GM18526 (cell line): Measurements from ENCODE around the gene FAM8A1.

Experiments
- POLR2A ChIP-seq: IDR thresholded peaks from 3 replicates; pipeline ENCODE4 v1.6.1; 2011; ENCODE audit not compliant: insufficient read length; ENCODE audit errors: extremely low read depth

The FAM8A1 gene

DNA sequence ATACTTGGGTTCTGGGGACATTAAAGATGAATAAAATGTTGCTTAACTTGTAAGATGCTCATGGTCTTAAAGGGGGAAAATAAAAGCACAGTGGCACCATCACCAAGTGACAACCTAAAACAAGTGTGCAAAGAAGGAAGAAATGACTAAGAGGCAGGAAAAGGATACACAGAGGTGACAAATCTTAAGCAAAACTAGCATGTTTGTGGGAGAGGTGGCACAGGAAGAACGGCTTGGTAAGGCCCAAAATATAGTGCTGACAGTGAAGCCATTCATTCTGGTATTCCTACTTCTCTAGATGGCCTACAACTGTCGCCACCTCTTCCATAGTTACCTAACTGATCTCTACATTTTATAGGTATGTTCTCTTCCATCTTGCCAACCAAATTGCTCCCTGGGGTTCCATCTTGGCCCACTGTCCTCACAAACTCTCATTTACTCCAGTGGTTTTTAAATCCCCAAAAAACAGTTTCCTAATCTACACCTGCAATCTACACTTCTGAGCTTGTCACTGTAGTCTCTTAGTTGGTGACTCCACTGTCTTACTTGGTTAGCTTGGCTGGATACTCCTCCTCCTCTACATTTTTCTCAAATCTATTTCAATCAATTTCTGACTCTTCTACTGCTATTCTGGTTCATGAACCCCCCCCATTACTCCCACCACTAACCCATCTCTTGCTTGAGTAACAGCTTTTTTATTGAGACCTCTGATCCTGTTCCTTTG lies 33.5 kb downstream of the FAM8A1 start:
- no peak for TF ChIP-seq POLR2A

DNA sequence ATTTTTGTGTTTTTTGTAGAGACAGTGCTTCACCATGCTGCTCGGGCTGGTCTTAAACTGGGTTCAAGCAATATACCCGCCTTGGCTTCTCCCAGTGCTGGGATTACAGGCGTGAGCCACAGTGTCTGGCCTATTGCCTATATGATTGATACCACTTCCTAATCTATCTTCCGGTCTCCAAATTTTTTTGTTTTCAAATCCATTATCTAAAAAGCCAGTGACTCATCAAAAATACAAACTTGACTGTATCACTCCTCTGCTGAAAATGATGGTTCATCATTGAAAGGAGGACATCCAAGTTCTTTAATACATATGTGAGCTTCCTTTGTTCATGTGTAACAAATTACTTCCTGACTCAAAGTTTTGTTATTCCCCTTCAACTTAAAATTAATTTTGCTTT lies 35.5 kb downstream of the FAM8A1 start:
- TF ChIP-seq POLR2A = no peak

DNA sequence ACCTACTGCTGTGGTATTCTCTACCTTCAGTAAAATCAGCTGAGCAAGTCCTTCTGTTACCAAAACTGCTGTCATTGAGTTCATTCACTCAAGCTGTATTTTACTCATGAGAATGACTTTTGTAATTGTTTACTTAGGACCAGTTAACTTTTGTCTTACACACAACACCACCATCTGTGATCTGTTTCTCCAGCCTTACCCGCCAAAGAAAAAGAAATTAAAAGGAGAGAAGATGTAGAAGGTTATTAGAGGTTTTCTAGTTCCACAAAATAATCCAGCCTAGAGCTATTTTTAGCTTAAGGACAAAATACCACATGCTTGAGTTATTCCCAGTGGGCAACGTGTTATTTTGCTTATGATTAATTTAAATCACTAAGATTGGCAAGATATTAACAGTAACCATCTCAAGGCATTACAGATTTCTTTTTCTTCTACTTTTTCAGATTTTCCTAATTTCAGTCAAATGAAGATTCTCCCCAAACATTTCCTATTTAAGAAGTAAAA lies 38.2 kb downstream of the FAM8A1 start:
- no peak for TF ChIP-seq POLR2A

DNA sequence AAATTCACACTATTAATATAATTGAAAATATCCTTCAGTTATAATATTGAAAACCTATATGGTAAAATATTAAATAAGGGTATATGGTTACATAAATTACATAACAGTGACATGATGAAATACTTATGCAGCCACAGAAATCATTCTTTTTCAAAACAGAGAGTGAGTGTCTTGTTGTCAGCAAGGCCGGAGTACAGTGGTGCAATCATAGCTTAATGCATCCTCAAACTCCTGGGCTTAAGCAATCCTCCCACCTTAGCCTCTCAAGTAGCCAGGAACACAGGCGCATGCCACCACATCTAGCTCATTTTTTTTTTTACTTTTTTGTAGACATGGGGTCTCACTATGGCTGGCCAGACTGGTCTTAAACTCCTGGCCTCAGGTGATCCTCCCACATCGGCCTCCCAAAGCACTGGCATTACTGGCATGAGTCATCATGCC lies 40.4 kb downstream of the FAM8A1 start:
- no peak for TF ChIP-seq POLR2A

DNA sequence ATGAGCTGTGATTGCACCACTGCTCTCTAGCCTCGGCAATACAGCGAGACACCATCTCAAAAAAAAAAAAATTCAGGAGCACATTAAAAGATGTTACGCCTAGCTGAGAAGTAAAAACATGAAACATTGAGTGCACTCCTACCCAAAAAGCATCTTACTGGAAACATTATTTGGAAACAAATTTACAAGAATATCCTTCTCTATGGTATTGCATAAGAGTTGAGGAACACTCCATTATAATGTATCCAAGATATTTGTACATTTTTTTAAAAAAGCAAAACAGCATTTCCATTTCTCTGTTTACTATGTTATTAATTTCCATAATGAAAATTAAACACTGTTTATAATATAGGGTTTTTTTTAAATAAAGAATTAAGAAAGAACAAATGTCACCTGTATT lies 48.6 kb downstream of the FAM8A1 start:
- TF ChIP-seq POLR2A = no peak

DNA sequence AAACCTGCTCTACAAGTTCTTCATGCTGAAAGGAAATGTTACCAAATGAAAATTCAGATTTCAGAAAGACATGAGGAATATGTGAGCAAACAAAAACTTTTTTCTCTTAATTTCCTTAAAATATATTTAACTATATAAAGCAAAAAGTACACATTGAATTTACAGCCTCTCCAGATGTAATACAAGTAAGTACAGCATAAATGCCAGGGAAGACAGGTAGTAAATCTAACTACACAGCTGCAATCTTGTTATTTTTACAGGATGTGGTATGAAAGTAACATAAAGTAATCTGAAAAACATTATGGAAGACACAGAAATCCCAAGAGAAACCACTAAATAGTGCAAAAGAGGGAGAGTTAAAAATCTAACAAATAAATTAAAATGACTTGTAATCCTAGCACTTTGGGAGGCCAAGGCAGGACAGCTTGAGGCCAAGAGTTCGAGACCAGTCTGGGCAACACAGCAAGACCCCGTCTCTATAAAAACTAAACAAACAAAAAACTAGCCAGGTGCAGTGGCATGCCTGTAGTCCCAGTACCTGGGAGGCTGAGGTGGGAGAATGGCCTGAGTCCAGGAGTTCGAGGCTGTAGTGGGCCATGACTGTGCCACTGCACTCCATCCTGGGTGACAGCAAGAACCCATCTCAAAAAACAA lies 50.7 kb downstream of the FAM8A1 start:
- no peak for TF ChIP-seq POLR2A

DNA sequence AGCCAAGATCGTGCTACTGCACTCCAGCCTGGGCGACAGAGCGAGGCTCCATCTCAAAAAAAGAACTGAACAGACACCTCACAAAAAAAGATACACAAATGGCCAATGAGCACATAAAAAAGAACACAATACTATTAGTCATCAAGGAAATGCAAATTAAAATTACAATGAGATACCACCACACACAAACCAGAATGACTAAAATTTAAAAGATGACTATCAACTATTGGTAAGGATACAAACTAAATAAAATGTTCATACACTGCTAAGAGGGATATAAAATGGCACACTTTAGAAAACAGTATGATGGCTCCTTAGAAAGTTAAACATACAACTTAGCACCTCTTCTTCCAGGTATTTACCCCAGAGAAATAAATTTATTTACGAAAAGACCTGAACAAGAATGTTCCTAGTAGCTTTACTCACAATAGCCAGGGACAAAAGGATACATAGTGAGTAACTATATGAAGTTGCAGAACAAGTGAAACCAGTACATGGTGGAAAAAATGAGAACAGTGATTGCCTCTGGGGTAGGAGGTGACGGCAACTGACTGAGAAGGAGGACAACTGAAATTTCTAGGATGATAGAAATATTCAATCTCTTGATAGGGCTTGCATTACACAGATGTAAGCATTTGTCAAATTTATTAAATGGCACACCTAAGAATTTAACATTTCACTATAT lies 53.2 kb downstream of the FAM8A1 start:
- TF ChIP-seq POLR2A = no peak

DNA sequence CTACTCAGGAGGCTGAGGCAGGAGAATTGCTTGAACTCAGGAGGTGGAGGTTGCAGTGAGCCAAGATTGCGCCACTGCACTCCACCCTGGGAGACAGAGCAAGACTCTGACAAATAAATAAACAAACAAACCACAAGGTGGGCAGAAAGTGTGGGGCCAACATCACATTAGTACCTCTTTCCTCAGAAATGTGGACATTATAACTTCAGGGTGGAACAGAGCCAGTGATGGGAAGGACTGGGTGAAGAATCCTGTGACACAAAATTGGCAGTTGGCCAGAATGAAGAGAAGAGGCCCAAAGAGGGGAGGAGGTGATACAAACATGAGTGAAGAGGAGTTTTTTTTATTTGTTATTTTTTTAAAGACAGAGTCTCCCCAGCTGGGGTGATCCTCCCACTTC lies 56.0 kb downstream of the FAM8A1 start:
- TF ChIP-seq POLR2A = no peak

DNA sequence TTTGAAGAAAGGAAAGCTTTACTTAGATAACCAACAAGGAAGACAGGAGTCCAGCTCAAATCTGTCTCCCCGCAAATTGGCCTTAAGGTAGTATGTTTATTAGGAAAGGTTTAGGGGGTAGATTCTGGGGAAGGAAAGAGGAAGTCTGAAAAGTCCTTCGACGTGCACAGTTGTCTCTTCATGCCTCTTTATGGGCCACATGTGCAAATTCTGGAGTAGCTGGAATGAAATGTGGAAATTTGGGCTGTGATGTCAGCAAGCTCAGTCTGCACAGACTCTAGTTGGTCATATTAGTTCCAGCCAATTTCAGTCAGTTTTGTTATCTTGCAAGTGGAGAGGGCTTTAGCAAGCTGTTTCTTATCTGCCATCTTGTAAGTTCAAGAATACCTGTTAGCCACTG lies 56.5 kb downstream of the FAM8A1 start:
- no peak for TF ChIP-seq POLR2A
